ENCODE measurements around the gene RPN1. TPM values are rescaled to one million over a fixed set of nuclear protein-coding genes. Genes with fewer than 3 reads are reported as not detected.
A peak's percentile ranks its signal among the peaks of the same experiment; 100 is the strongest.

The RPN1 gene
- total and polyA plus RNA-seq, 2 of the 13 experiments (the other 11 are each of a cell fraction or from before 2014, with no cell fraction given), result 290 to 342 TPM

DNA sequence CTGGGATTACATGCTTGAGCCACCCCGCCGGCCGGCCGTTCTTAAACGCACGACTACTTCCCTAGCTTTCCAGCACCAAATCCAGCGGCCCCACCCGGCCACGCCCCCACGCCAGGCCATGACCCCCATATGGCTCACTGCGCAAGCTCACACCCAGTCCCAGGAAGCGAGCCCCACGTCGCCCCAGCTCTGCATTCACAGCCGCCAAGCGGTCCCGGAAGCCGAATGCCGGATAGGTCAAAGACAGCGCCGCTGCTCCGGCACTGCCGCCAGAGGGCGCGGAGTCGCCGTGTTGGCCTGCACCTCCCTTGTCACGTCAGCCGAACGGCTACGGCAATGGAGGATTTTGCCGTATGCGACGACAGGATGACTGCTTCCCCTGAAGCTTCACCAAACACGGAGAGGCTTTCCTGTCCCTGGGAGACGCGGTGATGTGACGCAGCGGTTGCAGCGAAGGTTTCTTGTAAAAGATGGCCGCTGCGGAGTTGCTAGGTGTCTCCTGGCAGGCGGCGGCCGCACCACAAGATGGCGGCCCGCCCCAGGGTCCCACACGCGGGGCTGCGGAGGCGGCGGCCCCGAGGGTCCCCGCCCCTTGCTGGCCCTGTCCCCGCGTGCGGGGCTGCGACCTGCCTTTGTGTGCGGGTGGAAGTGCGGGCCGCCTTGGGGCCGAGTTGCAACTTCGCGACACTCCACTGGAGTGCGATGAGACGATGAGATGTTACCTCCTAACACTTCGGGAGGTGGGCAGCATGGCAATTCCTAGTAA, 30.2 kb upstream of the RPN1 start (continued):
- no peak for TF ChIP-seq ZMAT5 (CRISPR knock-in tag; IDR thresholded peaks at IDR 0.05; ENCODE audit: borderline replicate concordance, low read depth)
- TF ChIP-seq NFRKB (IDR thresholded peaks at IDR 0.05), result peak; percentile 85
- no peak for TF ChIP-seq SMYD3 (CRISPR knock-in tag; IDR thresholded peaks at IDR 0.05)
- peak; percentile 29; the same call in 1 of the 2 replicates for TF ChIP-seq ZNF138 (CRISPR knock-in tag; IDR thresholded peaks at IDR 0.05; ENCODE audit: low read depth)
- no peak; the same call in 1 of the 2 replicates for TF ChIP-seq TBX3 (IDR thresholded peaks at IDR 0.05; ENCODE audit: borderline replicate concordance)
- TF ChIP-seq HOMEZ (CRISPR knock-in tag; IDR thresholded peaks at IDR 0.05; ENCODE audit: low read depth), result 0 out of 2 replicates have a peak, but pooled peaks have one; percentile 18
- TF ChIP-seq IRF2 (CRISPR knock-in tag; IDR thresholded peaks at IDR 0.05), result peak; percentile 85
- TF ChIP-seq CSRNP2 (CRISPR knock-in tag; conservative IDR thresholded peaks at IDR 0.05; ENCODE audit: low read depth), result no peak
- TF ChIP-seq ZNF720 (CRISPR knock-in tag; IDR thresholded peaks at IDR 0.05), result no peak
- no peak for TF ChIP-seq HMG20A (CRISPR knock-in tag; IDR thresholded peaks at IDR 0.05; ENCODE audit: borderline replicate concordance)
- peak; percentile 97 for TF ChIP-seq KLF12 (CRISPR knock-in tag; IDR thresholded peaks at IDR 0.05; ENCODE audit: borderline replicate concordance)
- TF ChIP-seq, protein P1, sequence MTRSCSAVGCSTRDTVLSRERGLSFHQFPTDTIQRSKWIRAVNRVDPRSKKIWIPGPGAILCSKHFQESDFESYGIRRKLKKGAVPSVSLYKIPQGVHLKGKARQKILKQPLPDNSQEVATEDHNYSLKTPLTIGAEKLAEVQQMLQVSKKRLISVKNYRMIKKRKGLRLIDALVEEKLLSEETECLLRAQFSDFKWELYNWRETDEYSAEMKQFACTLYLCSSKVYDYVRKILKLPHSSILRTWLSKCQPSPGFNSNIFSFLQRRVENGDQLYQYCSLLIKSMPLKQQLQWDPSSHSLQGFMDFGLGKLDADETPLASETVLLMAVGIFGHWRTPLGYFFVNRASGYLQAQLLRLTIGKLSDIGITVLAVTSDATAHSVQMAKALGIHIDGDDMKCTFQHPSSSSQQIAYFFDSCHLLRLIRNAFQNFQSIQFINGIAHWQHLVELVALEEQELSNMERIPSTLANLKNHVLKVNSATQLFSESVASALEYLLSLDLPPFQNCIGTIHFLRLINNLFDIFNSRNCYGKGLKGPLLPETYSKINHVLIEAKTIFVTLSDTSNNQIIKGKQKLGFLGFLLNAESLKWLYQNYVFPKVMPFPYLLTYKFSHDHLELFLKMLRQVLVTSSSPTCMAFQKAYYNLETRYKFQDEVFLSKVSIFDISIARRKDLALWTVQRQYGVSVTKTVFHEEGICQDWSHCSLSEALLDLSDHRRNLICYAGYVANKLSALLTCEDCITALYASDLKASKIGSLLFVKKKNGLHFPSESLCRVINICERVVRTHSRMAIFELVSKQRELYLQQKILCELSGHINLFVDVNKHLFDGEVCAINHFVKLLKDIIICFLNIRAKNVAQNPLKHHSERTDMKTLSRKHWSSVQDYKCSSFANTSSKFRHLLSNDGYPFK (CRISPR knock-in tag; IDR thresholded peaks at IDR 0.05; ENCODE audit: borderline replicate concordance), result peak; percentile 100
- TF ChIP-seq, protein P2, sequence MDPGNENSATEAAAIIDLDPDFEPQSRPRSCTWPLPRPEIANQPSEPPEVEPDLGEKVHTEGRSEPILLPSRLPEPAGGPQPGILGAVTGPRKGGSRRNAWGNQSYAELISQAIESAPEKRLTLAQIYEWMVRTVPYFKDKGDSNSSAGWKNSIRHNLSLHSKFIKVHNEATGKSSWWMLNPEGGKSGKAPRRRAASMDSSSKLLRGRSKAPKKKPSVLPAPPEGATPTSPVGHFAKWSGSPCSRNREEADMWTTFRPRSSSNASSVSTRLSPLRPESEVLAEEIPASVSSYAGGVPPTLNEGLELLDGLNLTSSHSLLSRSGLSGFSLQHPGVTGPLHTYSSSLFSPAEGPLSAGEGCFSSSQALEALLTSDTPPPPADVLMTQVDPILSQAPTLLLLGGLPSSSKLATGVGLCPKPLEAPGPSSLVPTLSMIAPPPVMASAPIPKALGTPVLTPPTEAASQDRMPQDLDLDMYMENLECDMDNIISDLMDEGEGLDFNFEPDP (CRISPR knock-in tag; conservative IDR thresholded peaks at IDR 0.05), result 0 out of 2 replicates have a peak, but pooled peaks have one; percentile 57
- TF ChIP-seq RBM22 (optimal IDR thresholded peaks at IDR 0.05; ENCODE audit: low read length), result no peak
- TF ChIP-seq ZNF562 (CRISPR knock-in tag; IDR thresholded peaks at IDR 0.05; ENCODE audit: borderline replicate concordance), result no peak
- TF ChIP-seq ZNF12 (CRISPR knock-in tag; IDR thresholded peaks at IDR 0.05), result peak; percentile 20; the same call in 1 of the 2 replicates
- TF ChIP-seq CCAR2 (optimal IDR thresholded peaks at IDR 0.05; ENCODE audit: low read depth, low read length), result no peak
- no peak for TF ChIP-seq MAFK (conservative IDR thresholded peaks at IDR 0.05 in 1 of 2, IDR thresholded peaks at IDR 0.05 in 1 of 2; ENCODE audit: low read length in 2 of 2)
- 0 out of 2 replicates have a peak, but pooled peaks have one; percentile 34 for TF ChIP-seq MED13 (CRISPR knock-in tag; IDR thresholded peaks at IDR 0.05)
- TF ChIP-seq ZNF564 (CRISPR knock-in tag; IDR thresholded peaks at IDR 0.05), result peak; percentile 12; the same call in 1 of the 2 replicates
- no peak; the same call in 1 of the 2 replicates for TF ChIP-seq ZNF790 (CRISPR knock-in tag; IDR thresholded peaks at IDR 0.05; ENCODE audit: borderline replicate concordance)
- TF ChIP-seq ZNF772 (CRISPR knock-in tag; IDR thresholded peaks at IDR 0.05), result peak; percentile 97

Data from HepG2 (cell line).